ENCODE data around the gene CEP131. TPM values are rescaled to one million over a fixed set of nuclear protein-coding genes. Genes with fewer than 3 reads are reported as not detected.

Gene CEP131
- total and polyA plus RNA-seq, 2 of the 8 experiments (the other 6 are each of a cell fraction or from before 2014, with no cell fraction given), result 5.9 to 23.2 TPM

- H3K27me3 ChIP-seq (replicated peaks in 1 of 4; ENCODE audit: control insufficient read depth in 3 of 4, extremely low read depth in 1 of 4, insufficient read depth in 3 of 4, low read length in 3 of 4), result no peaks in the 10 kb centered on the region
- CTCF ChIA-PET (ENCODE audit: partially characterized antibody), result no interaction called here
- 97% methylated on average over 8 of the region's 8 CpGs; no CpG with 5 or more reads in 1 of the 2 experiments for WGBS, 2 experiments (ENCODE audit: extremely low coverage in 1 of 2, insufficient coverage in 1 of 2, insufficient read length in 1 of 2, insufficient replicate concordance in 2 of 2, low coverage in 1 of 2, low lambda C conversion rate in 2 of 2, missing lambda C conversion rate in 1 of 2)
These were observed 8.8 kb downstream of the CEP131 start for GRCh38 chr17:81213978-81214377.

More at GRCh38 chr17:81213978-81214377, 8.8 kb downstream of the CEP131 start:
- DNase-seq (ENCODE audit: low read depth in 1 of 2, low spot score in 2 of 2) (no peak), FAIRE-seq (no peak)
- Histone ChIP-seq H3K23ac (ENCODE audit: insufficient read length) (no peak overlapping the region), H3K27ac (ENCODE audit: low read depth, low read length) (no peak overlapping the region), H3K9ac (replicated peaks in 1 of 4; ENCODE audit: extremely low read depth in 1 of 4, low read depth in 3 of 4, low read length in 3 of 4) (no peak overlapping the region), H4K20me1 (replicated peaks in 1 of 2; ENCODE audit: control insufficient read depth in 1 of 2, insufficient read depth in 2 of 2, low read length in 2 of 2) (peaks cover 3 to 9% of the 10 kb centered on the region in 2 experiments), H3K4ac (replicated peaks; ENCODE audit: insufficient read length, low read depth, low read length) (no peak overlapping the region), H3K79me2 (ENCODE audit: control insufficient read depth in 1 of 2, insufficient read depth in 2 of 2, low read length in 2 of 2) (no peaks in the 10 kb centered on the region; a peak in 2 of 4 replicates), H3K9me3 (ENCODE audit: insufficient read depth in 2 of 2, low read depth in 1 of 2, low read length in 1 of 2) (no peaks in the 10 kb centered on the region), H3K4me2 (ENCODE audit: insufficient read depth in 1 of 2, low read depth in 2 of 2, low read length in 2 of 2) (no peak overlapping the region), H4K8ac (ENCODE audit: extremely low read depth, insufficient read depth, low read length) (no peak overlapping the region), H3K18ac (ENCODE audit: extremely low read depth, low read length) (no peak overlapping the region), H3K79me1 (ENCODE audit: low read depth, low read length) (peaks cover 16% of the 10 kb centered on the region), H3K4me1 (replicated peaks in 1 of 4; ENCODE audit: control insufficient read depth in 3 of 4, insufficient read depth in 4 of 4, low read length in 3 of 4) (no peaks in the 10 kb centered on the region; a peak in 1 of 7 replicates), H3K4me3 (ENCODE audit: extremely low read depth in 1 of 4, insufficient read depth in 2 of 4, low read depth in 3 of 4, low read length in 4 of 4) (no peak overlapping the region), H2BK15ac (ENCODE audit: low read length) (no peak overlapping the region), H3K36me3 (ENCODE audit: control insufficient read depth in 2 of 4, insufficient read depth in 4 of 4, low read length in 3 of 4) (no peaks in the 10 kb centered on the region; a peak in 1 of 8 replicates), H2BK5ac (ENCODE audit: low read depth, low read length) (no peak overlapping the region), H3K14ac (ENCODE audit: insufficient read length) (no peak overlapping the region), H2BK12ac (ENCODE audit: low read depth, low read length) (no peak overlapping the region), H2BK20ac (ENCODE audit: low read length) (no peak overlapping the region), H3K56ac (replicated peaks; ENCODE audit: insufficient read length, low read depth, low read length) (no peak overlapping the region), H2AK5ac (ENCODE audit: low read depth, low read length) (no peak overlapping the region), H3K23me2 (ENCODE audit: low read depth, low read length) (no peaks in the 10 kb centered on the region), H4K5ac (ENCODE audit: insufficient read length, low read depth, low read length) (no peak overlapping the region), H2AFZ (ENCODE audit: low read length) (no peak overlapping the region), H2BK120ac (replicated peaks; ENCODE audit: low read depth, low read length) (no peak overlapping the region), H4K91ac (replicated peaks; ENCODE audit: insufficient read length, low read length) (no peak overlapping the region)
- TF ChIP-seq RXRA (IDR thresholded peaks at IDR 0.05; ENCODE audit: insufficient read depth, low read depth, low read length), result no peak
- TF ChIP-seq EGR1 (IDR thresholded peaks at IDR 0.05; ENCODE audit: borderline replicate concordance, low read depth, low read length), result no peak
- no peak for TF ChIP-seq BCL11A (IDR thresholded peaks at IDR 0.05; ENCODE audit: low read depth in 2 of 2, low read length in 2 of 2)
- TF ChIP-seq CHD2 (IDR thresholded peaks at IDR 0.05; ENCODE audit: low read length), result no peak
- no peak for TF ChIP-seq TCF12 (IDR thresholded peaks at IDR 0.05; ENCODE audit: low read depth, low read length)
- TF ChIP-seq SIX5 (IDR thresholded peaks at IDR 0.05; ENCODE audit: low read depth, low read length), result no peak
- no peak for TF ChIP-seq HDAC6 (IDR thresholded peaks at IDR 0.05; ENCODE audit: low read depth, low read length)
- no peak for TF ChIP-seq CREB1 (IDR thresholded peaks at IDR 0.05)
- no peak for TF ChIP-seq POLR2A (IDR thresholded peaks at IDR 0.05; ENCODE audit: control extremely low read depth in 1 of 2, low read depth in 2 of 2, low read length in 2 of 2)
- TF ChIP-seq BACH1 (IDR thresholded peaks at IDR 0.05; ENCODE audit: low read length), result no peak
- no peak for TF ChIP-seq KDM5A (IDR thresholded peaks at IDR 0.05; ENCODE audit: low read length)
- POLR2A ChIA-PET (ENCODE audit: partially characterized antibody), result no interaction called here

Measured in H1 (cell line).